Measurements from ENCODE around the gene TGFBR3L. TPM values are rescaled to one million over a fixed set of nuclear protein-coding genes. Genes with fewer than 3 reads are reported as not detected.

TGFBR3L gene
- total RNA-seq, 1 donor from 2014 or later = 1.2 TPM

- H3K4me3 Mint-ChIP-seq = peak overlapping the region; percentile 70
- H3K36me3 Mint-ChIP-seq = no peaks in the 10 kb centered on the region
- H3K9me3 Mint-ChIP-seq = no peaks in the 10 kb centered on the region
- no peak for TF ChIP-seq CTCF (IDR thresholded peaks at IDR 0.05; ENCODE audit: unreplicated experiment)
- H3K27me3 Mint-ChIP-seq (ENCODE audit: low read depth) = peaks cover 46% of the 10 kb centered on the region
- H3K4me1 Mint-ChIP-seq = peaks cover 25% of the 10 kb centered on the region
- peak in 1 of 2 experiments; percentile 16 for DNase-seq (ENCODE audit: low spot score in 2 of 2, unreplicated experiment in 2 of 2)
- H3K27ac Mint-ChIP-seq = no peak overlapping the region
These were observed 4.2 kb downstream of the TGFBR3L start for GRCh38 chr19:7918615-7919421.

- Mint-ChIP-seq H3K9me3 (no peaks in the 10 kb centered on the region), H3K27me3 (ENCODE audit: low read depth) (peaks cover 38% of the 10 kb centered on the region)
These were observed 5.2 kb downstream of the TGFBR3L start, which contains the start of gene SNAPC2 for GRCh38 chr19:7919610-7920518. Gene SNAPC2 (plus strand): TSS chr19:7920338. CDS start chr19:7920367, 29 bp downstream.

GRCh38 chr19:7920519-7921301, 6.1 kb downstream of the TGFBR3L start:
- peaks cover 26% of the 10 kb centered on the region for H3K4me1 Mint-ChIP-seq
- peak overlapping the region; percentile 70 for H3K4me3 Mint-ChIP-seq
- peak overlapping the region; percentile 86 for H3K27ac Mint-ChIP-seq
- no peaks in the 10 kb centered on the region for H3K36me3 Mint-ChIP-seq
- peaks cover 29% of the 10 kb centered on the region for H3K27me3 Mint-ChIP-seq (ENCODE audit: low read depth)
- peak; percentile 99 to 100 for DNase-seq (ENCODE audit: low spot score in 2 of 2, unreplicated experiment in 2 of 2)
- H3K9me3 Mint-ChIP-seq = no peaks in the 10 kb centered on the region
- no peak for TF ChIP-seq CTCF (IDR thresholded peaks at IDR 0.05; ENCODE audit: unreplicated experiment)

More at GRCh38 chr19:7919610-7920518, 5.2 kb downstream of the TGFBR3L start, which contains the start of gene SNAPC2:
- Mint-ChIP-seq H3K36me3 (no peaks in the 10 kb centered on the region), H3K4me3 (peak within 1 kb of the TSS; percentile 70), H3K27ac (peak within 1 kb of the TSS; percentile 92), H3K4me1 (peaks cover 28% of the 10 kb centered on the region)
- peak; percentile 33 for TF ChIP-seq CTCF (IDR thresholded peaks at IDR 0.05; ENCODE audit: unreplicated experiment)
- DNase-seq (ENCODE audit: low spot score in 2 of 2, unreplicated experiment in 2 of 2) = peak; percentile 91 to 93

- H3K36me3 Mint-ChIP-seq = no peaks in the 10 kb centered on the region
- peaks cover 23% of the 10 kb centered on the region for H3K27me3 Mint-ChIP-seq (ENCODE audit: low read depth)
- H3K9me3 Mint-ChIP-seq = no peaks in the 10 kb centered on the region
- H3K4me1 Mint-ChIP-seq = peaks cover 29% of the 10 kb centered on the region
- peak overlapping the region; percentile 67 for H3K4me3 Mint-ChIP-seq
- TF ChIP-seq CTCF (IDR thresholded peaks at IDR 0.05; ENCODE audit: unreplicated experiment) = no peak
- peak in 1 of 2 experiments; percentile 17 for DNase-seq (ENCODE audit: low spot score in 2 of 2, unreplicated experiment in 2 of 2)
- peak overlapping the region; percentile 86 for H3K27ac Mint-ChIP-seq
These were observed 6.8 kb downstream of the TGFBR3L start for GRCh38 chr19:7921302-7921966.

All from mesothelial cell of epicardium (in vitro differentiated cells).